Stimulated activated CD8-positive, alpha-beta memory T cell treated with anti-CD3 and anti-CD28 coated beads, Interleukin-15, amount 100 ng/mL, for 24 hours (primary cell): ENCODE results near the gene DES.
A peak's percentile ranks its signal among the peaks of the same experiment; 100 is the strongest.
"Not testable (repeated sequence)": the region's sequence is repeated elsewhere in the genome, so short reads cannot be mapped to it uniquely, and the experiment has no call there.

ENCODE experiments used
- DNase-seq: peaks from one replicate; pipeline ENCODE4 v3.0.0-alpha.2; 2020; ENCODE audit warnings: low read depth

The DES gene

DNA sequence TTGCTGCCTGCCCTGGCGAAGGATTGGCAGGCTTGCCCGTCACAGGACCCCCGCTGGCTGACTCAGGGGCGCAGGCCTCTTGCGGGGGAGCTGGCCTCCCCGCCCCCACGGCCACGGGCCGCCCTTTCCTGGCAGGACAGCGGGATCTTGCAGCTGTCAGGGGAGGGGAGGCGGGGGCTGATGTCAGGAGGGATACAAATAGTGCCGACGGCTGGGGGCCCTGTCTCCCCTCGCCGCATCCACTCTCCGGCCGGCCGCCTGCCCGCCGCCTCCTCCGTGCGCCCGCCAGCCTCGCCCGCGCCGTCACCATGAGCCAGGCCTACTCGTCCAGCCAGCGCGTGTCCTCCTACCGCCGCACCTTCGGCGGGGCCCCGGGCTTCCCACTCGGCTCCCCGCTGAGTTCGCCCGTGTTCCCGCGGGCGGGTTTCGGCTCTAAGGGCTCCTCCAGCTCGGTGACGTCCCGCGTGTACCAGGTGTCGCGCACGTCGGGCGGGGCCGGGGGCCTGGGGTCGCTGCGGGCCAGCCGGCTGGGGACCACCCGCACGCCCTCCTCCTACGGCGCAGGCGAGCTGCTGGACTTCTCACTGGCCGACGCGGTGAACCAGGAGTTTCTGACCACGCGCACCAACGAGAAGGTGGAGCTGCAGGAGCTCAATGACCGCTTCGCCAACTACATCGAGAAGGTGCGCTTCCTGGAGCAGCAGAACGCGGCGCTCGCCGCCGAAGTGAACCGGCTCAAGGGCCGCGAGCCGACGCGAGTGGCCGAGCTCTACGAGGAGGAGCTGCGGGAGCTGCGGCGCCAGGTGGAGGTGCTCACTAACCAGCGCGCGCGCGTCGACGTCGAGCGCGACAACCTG, at the start of gene DES:
Gene DES (plus strand): TSS at position 223 of the 857 bp plus-strand sequence. CDS start 86 bp downstream, at position 309.
- no peak for DNase-seq

DNA sequence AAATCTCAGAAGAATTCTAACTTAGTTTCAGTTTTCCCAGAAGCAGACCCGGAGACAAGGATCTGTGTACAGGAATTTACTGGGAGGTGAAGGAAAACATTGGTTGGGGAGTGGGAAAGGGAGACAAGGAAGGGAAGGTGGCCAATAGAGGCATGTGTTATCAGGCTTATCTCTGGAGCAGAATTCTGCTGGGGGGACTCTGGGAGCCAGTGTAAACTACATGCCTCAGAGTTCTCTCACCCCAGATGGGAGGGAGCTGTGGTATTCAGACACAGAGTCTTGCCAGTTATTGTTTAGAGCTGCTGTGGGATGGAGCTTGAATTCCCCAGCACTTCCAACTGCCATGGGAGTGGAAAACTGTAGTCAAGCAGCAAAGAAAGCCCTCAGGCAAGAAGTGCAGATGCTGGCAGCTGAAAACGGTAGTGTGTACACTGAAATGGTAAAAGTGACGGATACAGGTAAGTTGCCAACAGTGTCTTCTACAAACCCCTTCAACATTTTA, 49.4 kb upstream of the DES start:
- no peak for DNase-seq

DNA sequence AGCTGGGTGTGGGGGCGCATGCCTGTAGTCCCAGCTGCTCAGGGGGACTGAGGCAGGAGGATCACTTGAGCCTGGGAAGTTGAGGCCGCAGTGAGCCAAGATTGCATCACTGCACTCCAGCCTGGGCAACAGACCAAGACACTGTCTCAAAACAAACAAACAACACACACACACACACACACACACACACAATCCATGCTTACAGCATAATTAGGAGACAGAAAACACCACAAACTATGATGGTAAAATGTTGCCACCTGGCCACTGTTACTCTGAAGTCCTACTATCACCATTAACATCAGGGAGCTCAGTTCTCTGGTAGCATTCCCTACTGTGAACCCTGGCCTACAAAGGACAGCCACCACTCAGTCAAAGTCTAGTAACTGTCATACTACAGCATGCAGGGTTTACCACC, 48.7 kb upstream of the DES start:
- no peak for DNase-seq

DNA sequence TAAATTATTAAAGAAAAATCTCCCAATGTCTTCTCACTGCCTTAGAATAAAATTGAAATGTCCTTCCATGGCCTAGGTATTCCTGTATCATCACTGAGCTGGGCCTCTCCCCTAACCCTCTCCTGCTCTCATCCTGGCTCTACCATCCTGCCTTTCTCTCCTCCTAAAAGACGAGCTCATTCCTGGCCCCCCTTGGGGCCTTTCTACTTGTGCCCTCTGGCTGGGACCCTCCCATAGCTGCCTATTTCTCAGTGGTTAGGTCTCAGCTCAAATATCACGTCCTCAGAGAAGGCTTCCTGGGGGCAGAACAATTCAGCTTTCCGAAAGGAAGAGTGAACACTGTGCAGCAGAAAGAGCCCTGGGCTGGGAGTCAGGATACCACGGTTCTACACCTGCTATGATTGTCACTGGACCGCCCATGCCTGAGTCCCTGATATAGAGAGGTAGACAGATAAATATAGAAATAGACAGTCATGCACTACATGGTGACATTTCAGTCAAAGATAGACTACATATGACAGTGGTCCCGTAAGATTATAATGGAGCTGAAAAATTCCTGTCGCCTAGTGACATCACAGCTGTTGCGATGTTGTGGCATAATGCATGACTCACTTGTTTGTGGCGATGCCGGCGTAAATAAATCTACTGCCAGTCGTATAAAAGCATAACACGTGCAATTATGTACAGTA, 39.9 kb upstream of the DES start:
- DNase-seq = no peak

DNA sequence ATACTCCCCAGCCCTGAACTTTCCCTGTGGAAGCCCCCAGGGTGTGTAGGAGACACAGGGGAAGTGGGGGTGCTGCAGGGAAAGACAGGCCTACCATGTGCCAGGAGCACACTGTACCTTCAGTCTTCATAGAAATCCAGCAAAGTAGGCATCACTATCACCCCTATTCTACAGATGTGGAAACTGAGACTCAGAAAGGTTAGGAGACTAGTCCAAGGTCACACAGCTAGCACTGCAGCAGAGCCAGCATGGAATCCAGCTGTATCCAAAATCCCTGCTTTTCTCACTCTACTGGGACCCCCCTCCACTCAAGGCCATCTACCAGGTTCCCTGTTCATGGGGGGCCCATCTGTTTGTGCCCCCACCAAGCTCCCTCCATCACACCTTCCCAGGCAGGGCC, 37.3 kb upstream of the DES start:
- no peak for DNase-seq

DNA sequence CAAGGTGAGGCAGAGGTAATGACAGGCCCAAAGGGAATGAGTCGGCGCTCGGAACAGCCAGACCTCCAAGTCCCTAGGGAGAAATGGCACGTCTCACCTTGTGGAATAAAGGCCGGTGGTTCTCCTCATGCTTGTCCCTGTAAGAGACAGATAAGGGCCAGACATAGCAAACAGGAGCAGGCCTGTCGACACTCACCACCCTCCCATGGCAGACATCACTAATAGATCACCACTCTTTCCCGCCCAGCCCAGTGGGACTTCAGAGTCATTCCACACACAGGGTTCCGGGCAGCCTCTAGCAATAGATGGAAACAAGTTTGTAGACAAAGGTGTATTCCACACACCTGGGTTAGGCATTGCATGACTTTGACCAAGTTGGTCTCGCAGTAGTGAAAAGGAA, 36.7 kb upstream of the DES start:
- no peak for DNase-seq

DNA sequence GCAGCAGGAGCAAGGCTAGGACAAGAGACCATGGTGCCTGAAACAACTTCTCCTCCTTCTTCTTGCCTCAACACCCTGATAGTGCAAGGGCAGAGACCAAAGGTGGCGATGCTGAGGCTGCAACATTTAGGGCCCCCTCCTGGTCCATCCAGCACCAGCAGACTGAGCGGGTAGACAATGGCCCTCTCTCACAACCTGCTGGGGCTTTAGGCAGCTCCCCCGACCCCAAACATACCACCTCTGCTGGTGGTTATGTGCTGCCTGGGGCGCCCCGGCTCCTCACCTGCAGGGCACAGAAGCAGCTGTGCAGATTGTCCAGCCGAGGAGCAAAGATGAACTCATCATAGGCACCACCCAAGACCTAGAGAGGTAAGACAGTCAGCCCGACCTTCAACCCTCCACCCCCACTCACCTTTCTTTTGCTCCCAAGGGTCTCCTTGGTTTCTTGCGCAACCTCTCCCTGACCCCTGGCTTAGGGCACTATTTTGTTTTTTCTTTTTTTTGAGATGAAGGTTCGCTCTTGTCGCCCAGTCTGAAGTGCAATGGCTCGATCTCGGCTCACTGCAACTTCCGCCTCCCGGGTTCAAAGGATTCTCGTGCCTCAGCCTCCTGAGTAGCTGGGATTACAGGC, 34.0 kb upstream of the DES start:
- no peak for DNase-seq

DNA sequence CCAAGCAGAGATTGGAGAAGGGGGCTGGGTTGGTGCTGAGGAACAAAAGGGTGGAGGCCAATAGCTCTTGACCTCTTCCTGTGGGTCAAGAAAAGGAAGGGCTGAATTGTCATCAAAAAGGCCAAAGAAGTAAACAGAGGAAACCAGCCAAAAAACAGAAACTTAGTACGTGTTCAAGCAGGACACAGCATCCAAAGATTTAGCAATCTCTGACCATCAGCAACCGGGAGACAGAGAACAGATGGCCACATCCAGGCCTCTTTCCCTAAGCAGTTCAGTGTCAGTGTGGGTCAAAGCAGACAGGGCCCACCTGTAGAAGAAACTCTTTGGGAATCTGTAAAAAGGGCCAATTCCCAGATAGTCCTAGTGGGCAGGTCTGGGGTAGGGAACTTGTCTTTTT, 33.3 kb upstream of the DES start:
- no peak for DNase-seq

DNA sequence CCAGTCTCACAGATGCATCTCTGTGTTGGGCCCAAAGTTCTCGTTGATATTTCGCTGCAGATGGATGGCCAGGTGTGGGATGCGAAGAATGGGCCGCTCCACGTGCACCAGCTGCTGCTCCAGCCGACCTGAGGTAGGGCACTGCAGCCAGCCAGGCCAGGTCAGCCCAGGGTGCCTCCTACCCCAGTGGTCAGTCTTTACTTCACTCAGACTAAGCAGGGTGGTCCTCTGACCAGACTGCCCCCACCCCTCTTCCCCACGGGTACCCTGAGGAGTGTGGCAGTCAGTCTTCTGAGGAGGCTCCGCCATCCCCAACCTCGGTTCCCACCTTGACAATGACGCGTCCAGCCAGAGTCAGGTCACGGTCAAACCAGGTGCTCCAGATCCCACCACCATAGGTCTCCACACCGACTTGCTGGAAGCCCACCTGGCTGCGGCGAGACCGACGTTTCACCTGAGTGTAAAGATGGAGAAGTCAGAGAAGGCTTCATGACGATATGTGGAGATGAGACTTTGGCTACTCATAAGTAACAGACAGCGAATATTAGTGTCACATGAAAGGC, 32.1 kb upstream of the DES start:
- DNase-seq = no peak

DNA sequence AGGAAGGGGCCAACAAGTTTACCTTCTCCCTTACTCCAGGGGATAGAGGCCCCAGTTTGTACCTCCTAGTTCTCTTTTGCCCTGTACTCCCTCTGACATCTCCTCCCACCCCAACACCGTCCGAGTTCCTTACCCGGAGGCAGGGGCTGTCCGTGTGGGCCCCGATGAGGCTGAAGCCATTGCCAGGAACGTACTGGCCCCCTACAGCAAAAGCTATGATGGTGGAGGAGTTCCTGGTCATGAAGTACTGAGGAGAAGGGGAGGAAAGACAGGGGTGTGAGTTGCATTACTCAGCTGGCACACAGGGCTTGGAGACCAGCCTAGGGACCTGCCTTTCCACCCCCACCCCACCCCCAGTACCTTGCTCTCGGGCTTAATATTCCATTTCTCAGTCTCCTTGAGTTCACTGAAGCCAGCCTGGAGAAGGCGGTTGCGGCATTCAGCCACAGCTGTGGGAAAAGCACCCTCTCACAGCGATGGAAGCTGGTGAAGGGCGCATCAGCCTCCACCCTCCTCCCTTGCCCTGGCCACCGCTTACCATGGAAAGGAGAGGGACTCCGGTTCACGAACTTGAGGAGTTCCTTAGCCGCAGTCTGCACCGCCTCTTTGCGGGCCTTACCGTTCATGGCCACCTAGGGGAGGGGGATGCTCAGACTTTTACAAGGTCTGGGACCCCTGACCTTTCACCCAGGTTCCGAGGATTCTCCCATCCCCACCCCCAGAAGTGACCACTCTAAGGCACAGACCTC, 31.5 kb upstream of the DES start:
- no peak for DNase-seq

DNA sequence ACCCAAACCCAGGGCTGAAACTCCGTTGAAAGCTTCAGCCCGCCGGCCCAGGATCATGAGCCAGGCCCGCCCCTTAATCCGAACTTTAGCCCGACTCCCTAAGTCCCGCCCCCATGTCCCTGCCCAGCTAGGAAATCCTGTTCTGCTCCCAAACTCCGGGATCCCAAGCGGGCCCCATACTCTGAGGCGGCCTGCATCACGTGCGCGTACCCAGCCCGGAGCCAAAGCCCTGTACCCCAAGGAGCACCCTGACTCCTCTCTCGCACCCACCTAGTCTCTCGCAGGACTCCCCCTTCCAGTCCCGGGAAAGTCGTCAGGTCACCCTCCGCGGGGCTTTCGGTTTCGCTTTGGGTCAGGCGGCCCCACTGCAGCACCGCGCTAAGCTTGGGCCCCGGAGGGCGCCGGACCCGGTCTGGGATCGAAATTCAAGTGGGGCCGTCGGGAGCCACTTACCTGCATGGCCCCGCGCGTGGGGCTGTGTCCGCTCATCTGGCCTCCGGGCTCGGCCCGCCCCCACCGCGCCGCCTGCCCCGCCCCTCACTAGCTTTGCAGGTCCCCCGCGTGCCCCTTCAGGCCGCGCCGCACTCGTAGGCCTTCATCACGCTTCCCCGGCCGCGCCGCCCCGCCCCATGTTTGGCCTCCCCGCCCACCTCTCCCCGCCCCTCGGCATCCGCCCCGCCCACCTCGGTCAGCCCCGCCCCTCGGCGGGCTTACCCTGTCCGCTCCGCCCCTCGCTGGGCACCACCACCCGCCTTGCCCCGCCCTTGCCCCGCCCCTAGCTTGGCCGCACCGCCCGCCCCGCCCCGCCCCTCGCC, 30.7 kb upstream of the DES start, which contains the start of gene DNPEP:
Gene DNPEP (minus strand): TSS at position 607 of the 815 bp plus-strand sequence. CDS start 118 bp downstream, at position 489.
- peak; percentile 96 for DNase-seq

DNA sequence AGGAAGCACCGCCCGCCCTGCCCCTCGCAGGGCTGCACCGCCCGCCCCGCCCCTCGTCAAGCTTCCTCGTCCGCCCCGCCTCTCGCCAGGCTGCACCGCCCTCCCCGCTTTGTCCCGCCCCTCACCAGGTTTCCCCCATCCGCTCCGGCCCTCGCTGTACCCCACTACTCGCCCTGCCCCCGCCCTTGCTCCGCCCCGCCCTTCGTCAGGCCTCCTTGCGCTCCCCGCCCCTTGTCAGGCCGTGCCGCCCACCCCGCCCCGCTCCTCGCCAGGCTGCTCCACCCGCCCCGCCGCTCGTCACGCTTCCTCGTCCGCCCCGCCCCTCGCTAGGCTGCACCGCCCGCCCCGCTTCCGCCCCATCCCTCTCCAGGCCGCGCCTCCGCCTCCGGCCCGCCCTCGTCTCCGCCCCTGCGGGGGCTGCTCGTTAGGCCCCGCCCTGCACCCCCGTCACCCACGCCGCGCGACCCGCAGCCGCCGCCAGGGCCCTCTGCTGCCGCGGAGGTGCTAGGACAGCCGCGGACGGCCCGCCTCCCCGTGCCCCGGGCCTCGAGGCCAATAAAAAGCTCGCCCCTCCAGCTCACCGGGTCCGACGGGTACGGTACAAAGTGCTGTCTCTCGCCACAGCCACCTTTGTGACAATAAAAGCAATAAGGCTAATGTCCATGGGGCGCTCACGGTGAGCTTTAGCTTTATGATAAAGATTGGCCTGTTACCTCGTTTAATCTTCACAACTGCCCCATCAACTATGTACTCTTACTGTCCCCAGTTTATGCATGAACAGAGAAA, 29.9 kb upstream of the DES start:
- DNase-seq = peak; percentile 99

DNA sequence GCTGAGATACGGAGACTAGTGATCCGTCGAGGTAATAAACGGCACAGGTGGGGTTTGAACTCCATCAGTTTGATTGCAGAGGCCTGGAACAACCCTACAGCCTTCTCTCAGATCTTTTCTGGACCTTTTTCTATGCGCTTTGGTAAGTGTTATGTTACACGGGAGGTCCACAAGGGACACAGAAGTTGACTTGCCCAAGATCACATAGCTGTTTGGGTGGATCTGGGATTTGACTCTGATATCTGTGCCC, 29.3 kb upstream of the DES start:
- DNase-seq = no peak

DNA sequence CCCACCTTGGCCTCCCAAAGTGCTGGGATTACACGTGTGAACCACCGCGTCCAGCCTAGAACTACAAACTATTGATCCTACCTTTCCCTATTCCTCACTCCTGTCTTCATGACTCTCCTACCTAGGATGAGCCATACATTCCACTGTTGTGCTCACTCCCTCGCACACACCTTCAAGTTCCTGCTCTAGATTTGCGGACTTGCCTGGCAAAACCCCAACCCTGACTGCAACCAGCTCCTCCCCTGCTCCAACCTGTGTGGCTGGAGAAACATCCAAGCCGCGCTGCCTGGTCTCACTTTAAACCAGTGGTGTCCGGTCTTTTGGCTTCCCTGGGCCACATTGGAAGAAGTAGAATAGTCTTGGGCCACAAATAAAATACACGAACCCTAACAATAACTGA, 25.4 kb upstream of the DES start:
- DNase-seq = no peak

DNA sequence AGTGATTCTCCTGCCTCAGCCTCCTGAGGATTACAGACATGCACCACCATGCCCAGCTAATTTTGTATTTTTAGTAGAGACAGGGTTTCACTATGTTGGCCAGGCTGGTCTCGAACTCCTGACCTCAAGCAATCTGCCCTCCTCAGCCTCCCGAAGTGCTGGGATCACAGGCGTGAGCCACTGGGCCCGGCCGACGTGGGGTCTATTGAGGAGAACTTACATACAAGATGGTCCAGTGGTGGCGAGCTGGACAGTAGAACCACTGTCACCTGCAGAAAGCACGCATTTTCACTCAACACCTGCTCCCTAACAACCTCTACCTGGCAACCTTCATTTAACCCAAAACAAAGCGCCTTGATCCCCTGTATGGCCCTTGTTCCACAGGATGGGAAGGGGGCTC, 23.1 kb upstream of the DES start:
- not testable (repeated sequence) for DNase-seq

DNA sequence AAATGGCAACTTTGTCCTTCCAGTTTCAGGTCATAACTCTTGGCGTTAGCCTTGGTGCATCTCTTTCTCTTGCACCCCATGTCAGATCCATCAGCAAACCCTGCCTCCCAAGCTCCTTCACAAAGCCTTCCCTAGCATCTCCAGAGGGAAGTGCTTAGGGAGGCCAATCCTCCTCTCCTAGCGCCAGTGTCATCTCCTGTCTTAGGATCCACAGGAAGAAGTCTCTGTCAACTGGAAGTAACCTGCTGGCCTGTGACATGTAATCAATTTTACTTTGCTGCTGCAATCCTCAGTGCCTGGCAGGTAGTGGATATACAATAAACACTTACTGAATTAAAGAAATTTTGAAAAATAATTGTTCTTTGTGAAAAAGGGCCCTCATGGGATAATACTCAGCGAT, 22.6 kb upstream of the DES start:
- DNase-seq = no peak

DNA sequence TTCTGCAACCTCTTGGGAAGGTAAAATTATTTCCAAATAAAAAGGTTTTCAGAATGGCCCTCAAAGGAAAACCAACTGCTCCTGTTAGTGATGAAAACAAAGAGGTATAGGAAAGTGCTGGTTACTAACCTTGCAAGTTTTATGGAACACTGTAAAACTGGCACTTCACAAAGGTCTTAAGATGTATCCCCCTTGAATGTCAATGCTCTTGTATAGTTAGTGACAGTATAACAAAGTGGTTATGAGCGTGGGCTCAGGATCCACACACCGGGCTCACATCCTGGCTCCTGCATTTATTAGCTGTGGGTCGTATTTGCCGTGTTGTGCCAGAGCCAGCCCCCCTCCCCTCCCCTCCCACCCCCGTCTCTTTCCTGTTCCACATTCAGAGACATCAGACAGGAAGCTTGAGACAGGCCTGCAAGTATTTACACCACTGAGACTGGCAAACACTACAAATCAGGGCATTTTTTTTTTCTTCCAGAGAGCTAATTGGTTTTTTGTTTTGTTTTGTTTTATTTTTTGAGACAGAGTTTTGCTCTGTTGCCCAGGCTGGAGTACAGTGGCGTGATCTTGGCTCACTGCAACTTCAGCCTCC, 21.2 kb upstream of the DES start:
- no peak for DNase-seq

DNA sequence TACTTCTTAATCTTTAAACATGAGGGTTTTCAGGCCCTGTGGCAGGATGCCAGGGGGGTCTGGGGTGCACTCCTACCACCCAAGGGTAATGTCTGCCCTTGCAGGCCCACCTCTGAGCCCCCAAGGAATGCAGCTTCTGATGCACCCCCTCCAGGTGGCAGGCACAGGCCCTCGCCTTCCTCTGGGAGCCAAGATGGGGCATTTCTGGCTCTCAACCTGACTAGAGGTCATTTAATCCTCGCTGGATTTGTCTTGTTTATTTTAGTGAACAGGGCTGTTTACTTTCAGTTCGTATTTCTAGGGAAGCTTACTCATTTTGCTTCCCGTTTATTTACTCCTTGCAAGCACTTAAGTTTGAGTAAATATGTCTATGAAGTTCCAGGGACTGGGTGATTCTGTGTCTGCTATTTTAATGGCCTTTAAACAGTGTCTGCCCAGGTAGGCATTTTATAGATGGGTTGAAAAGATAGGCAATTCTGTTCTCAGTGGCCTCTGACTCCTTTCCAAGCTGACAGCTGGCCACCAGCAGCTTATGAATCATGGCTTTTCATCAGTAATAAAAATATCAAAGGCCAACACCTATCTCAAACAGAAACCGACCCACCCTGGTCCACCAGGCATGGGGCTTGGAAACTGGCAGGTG, 19.3 kb upstream of the DES start:
- DNase-seq = no peak

DNA sequence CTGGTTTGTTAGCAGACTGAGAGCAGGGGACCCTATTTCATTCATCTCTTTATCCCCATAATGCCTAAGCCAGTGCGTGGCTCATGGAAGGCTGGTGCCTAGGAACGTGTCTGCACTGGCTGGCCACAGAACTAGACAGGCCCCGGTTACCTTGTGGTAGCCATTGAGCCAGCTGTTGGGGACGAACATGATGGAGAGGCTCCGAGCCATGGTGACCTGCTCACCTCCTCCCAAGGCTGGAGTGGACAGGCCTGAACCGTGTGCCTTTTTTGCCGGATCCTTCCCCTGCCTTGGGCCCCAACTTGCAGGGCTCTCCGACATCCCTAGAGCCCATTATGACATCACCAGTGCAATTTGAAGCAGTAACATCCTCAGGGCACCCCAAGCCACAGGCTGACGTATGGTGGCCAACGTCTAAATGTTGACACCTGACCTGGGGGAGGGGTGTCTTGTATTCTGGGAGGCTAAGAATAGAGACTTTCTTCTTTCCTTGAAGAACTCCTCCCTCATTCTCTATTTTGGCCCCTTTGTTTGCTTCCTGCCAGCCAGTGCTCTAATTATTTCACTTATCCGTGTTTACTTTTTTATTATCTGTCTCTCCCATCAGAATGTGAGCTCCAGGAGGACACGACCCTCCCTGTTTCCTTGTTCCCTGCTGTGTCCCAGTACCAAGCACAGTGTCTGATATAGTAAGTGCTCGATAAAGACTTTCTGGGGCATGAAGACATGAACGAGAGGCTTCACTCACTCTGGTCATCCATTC, 18.3 kb upstream of the DES start:
- DNase-seq = no peak
